HG03571 (cell line): ENCODE measurements around the gene NDUFV3.
"Not testable (repeated sequence)": the region's sequence is repeated elsewhere in the genome, so short reads cannot be mapped to it uniquely, and the experiment has no call there.

Source experiments
- ATAC-seq: cut with Tn5 transposase; IDR thresholded peaks from one replicate; pipeline ENCODE4 v1.9.1; 2021; ENCODE audit not compliant: unreplicated experiment

Gene NDUFV3

DNA sequence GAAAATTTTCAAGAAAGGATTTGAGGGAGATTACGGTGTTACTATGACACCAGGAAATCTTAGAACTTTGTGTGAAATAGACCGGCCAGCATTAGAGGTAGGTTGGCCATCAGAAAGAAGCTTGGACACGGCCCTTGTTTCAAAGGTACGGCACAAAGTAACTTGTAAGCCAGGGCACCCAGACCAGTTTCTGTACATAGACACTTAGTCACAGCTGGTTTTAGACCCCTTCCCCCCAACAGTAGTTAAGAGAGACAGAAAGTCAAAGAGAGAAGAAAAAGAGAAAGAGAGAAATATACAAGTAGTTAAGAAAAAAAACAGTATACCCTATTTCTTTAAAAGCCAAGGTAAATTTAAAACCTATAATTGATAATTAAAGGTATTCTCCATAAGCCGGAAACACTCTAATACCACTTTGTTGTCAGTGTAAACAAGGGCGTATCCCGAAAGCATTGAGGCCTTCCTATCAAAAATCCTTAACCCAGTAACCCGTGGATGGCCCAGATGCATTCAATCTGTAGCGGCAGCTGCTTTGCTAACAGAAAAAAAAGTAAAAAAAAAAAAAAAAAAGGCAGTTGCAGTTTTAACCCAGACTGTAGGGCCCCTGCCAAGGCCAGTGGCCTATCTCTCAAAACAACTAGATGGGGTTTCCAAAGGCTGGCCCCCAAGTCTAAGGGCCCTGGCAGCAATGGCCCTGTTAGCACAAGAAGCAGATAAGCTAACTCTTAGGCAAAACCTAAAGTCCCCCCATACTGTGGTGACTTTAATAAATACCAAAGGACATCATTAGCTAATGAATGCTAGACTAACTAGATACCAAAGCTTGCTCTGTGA is 40.2 kb downstream of the NDUFV3 start:
- ATAC-seq, result not testable (repeated sequence)

DNA sequence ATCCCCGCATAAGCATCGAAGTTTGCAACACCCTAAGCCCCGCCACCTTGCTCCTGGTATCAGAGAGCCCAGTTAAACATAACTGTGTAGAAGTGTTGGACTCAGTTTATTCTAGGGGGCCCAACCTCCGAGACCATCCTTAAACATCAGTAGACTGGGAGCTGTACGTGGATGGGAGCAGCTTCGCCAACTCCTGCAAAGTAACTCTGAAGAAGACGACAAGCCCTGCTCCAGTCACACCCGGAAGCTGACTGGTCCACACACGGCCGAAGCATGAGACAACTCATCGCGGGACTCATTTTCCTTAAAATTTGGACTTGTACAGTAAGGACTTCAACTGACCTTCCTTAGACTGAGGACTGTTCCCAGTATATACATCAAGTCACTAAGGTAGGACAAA is 40.9 kb downstream of the NDUFV3 start:
- not testable (repeated sequence) for ATAC-seq

DNA sequence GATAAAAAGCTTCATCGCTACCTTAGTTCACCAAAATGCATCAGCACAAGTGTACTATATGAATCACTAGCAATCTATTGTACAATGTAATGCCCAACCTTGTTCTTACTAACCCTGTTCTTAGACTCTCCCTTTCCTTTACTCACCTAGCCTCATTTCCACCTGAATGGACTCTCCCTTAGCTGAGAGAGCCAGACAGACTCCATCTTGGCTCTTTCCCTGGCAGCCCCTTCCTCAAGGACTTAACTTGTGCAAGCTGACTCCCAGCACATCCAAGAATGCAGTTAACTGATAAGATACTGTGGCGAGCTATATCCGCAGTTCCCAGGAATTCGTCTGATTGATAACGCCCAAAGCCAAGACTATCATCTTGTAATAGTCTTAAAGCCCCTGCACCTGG is 43.3 kb downstream of the NDUFV3 start:
- not testable (repeated sequence) for ATAC-seq

DNA sequence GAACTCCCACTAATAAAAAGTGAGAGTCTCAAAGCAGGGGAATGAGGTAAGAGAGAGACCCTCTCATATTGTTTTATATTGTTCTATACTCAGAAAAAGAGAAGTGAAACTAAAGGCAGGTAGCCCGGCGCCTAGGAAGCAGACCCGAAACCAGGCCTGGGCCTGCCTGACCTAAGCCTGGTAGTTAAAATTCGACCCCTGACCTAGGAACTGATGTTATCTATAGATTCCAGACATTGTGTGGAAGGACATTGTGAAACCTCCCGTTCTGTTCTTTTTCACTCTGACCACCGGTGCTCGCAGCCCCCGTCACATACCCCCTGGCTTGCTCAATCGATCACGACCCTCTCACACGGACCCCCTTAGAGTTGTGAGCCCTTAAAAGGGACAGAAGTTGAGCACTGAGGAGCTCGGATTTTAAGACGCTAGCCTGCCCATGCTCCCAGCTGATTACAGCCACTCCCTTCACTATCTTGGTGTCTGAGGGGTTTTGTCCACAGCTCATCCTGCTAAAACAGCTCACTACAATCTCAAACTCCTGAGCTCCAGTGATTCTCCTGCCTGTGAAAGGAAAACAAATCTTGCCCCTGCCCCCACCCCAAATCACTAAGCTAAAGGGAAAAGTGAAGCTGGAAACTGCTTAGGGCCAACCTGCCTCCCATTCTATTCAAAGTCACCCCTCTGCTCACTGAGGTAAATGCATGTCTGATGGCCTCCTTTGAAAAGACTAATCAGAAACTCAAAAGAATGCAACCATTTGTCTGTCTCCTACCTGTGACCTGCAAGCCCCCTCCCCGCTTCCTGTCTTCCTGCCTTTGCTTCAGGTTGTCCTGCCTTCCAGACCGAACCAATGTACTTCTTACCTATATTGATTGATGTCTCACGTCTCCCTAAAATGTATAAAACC is 44.2 kb downstream of the NDUFV3 start:
- not testable (repeated sequence) for ATAC-seq

DNA sequence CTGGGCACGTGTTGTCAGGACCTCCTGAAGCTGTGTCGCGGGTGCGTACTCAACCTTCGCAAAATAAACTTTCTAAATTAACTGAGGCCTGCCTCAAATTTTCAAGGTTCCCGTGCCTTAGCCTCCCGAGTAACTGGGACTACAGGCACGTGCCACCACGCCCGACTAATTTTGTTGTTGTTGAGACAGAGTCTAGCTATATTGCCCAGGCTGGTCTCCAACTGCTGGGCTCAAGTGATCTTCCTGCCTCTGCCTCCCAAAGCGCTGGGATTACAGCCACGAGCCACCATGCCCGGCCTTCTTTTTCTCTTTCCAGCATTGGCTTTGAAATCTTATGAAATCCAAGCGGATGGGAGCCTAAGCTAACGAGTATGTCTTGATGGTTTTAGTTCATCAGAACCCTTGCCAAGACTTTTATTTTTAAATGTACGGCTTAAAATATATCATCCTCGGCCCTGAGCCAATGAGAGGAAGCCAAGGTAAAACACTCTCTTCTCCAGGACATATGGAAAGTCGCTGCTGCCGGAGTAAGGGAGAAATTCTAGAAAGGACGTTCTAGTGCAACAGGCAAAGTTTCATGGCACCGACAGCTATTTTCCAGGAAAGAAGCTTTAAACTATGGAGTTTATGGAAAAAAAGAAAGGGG is 45.0 kb downstream of the NDUFV3 start:
- no peak for ATAC-seq

DNA sequence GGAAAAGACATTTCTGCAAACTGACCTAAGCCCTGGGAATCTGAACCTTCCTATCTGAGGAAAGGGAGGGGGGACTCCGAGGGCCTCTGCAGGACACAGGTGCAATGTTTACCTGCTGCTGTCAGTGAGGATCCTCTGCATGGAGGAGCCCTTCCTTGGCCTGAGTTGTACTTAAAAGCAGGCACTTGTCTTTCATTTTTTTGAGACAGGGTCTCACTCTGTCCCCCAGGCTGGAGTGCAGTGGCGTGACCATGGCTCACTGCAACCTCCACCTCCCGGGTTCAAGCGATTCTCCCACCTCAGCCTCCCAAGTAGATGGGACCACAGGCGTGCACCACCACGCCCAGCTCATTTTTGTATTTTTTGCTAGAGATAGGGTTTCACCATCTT is 45.5 kb downstream of the NDUFV3 start:
- not testable (repeated sequence) for ATAC-seq

DNA sequence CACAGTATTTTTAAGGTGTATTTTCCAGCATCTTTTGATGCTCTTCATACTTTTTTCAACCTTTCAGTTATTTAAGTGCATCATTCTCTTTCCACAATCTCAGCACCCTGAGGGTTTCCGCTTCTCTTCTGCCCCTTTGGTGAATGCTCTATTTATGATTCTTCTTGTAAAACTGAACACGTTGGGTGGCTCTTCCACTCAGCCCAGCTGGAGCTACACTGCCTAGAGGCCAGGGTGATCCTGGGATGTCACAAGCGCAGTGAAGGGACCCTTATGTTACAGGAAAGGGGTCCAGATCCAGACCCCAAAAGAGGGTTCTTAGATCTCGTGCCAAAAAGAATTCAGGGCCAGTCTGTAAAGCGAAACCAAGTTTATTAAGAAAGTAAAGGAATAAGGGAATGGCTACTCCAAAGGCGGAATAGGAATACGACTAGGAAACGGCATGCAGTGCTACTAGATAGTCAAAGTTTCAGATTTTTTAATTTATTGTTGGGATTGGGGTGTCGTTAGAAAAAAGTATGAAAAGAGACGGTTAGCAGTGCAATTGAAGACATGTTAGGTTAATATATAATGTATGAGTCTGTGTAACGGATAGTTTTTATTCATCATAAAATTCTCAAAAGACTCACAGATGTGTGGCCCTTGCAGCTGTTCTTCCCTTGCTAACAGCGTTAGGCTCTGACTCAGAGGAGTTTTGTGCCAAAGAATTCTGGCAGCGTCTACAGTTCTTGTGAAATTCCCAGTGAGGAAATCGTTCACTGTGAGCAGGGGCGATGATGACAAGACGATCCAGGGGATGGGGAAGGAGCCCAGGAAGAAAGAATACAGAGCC is 46.7 kb downstream of the NDUFV3 start:
- ATAC-seq, result no peak

DNA sequence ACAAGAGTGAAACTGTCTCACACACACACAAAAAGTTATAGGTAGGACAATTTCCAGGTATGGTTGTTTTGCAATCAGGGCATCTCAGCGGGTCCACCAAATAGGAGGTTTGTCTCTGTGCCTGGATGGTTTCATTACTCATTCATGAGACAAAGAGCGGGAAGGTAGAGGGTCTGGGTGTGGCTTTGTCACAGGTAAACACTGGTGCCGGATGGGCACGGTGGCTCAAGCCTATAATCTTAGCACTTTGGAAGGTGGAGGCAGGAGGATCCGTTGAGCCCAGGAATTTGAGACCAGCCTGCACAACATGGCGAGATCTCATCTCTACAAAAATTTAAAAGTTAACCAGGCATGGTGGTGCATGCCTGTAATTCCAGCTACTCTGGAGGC is 48.6 kb downstream of the NDUFV3 start:
- no peak for ATAC-seq

DNA sequence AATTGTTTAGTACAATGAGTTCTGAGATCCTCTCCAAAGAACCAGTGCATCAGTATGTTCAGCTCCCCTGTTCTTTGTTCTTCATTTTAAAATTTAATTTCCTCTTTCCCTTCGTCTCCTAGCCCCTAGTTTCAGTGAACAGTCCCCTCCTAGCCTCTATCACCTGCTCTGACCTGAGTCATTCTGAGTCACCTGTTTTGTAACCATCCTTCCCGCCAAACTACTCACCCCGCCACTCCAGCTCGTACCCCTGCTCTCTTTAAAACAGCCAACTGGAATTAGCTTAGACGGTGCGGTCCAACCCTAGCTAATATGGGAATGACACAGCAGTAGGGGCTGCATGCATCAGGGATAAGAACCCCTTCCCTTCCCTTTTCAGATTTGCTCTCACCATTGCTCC is 49.1 kb downstream of the NDUFV3 start:
- ATAC-seq, result no peak

DNA sequence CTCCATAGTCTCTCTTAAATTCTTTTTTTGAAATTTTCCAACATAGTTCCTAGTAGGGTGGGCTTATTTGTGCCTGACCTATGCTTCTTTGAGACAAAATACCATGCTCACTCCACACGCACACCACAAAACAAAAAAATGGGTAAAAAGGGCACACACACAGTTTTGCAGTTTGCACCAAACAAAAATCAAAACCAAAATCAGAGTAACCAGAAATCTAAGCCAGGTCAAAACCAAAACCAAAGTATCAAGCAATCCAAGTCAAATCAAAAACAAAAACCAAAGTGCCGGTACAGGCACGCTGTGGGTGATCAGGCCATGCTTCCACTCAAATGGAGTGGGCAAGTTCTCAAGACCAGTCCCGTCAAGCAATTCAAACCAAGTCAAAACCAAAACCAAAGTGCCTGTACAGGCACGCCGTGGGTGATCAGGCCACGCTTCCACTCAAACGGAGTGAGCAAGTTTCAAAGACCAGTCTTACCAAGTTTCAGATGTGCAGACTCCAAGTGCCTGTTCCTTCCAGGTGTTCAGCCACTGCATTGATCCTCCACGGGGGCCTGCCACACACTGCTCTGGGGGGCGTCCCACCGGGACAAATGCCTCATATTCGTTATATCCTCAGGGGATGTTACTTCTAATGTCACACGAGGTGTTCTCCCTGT is 56.1 kb downstream of the NDUFV3 start:
- ATAC-seq, result not testable (repeated sequence)

DNA sequence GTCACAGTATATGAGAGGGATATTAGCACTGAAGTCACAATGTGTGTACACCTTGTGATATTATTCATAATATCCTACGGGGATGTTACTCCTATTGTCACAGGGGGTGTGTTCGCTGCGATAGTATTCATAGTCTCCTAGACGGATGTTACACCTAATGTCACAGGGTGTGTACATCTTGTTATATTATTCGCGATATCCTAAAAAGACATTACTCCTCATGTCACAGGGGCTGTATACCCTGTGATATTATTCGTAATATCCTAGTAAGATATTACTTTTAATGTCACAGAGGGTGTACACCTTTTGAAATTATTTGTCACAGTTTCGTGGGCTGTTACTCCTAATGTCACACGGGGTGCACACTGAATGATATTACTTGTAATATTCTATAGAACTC is 58.1 kb downstream of the NDUFV3 start:
- ATAC-seq, result not testable (repeated sequence)

DNA sequence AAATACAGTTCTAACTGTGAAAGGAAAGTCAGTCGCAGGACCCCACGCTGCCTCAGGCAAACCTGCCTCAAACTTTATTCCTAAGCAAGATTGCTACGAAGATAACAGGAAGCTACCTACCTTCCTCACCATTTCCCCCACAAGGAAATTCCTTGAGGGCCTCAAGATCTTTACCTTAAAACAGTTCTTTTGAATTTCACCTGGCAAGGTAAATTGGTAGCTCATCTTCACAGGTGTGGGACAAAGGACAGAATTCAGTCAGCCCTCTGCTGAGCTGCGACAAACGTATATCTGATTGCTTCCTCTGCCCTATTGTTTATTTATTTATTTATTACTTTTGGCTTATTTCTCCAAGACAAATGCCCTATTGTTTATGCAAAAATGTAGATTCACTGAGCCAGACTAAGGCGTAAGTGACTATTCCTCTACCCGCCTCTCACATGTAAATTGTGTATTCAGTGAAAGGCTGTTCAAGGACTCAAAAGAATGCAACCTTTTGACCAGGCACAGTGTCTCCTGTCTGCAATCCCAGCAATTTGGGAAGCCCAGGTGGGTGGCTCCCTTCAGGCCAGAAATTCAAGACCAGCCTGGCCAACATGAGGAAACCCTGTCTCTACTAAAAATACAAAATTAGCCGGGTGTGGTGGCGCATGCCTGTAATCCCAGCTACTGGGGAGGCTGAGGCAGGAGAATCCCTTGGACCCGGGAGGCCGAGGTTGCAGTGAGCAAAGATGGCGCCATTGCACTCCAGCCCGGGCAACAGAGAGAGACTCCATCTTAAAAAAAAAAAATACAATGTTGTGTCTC is 63.9 kb downstream of the NDUFV3 start:
- peak; percentile 71 for ATAC-seq

DNA sequence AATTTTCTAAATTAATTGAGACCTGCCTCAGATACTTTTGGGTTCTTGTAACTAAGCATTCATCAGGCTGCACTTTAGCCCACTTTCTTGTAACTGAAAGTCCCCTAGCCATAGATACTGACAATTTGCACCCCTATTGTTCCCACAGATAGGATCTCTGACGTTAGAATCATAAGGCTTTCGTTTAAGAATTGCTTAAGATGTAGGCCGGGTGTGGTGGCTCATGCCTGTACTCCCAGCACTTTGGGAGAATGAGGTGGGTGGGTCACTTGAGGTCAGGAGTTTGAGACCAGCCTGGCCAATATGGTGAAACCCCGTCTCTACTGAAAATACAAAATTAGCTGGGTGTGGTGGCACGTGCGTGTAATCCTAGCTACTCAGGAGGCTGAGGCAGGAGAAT is 65.0 kb downstream of the NDUFV3 start:
- ATAC-seq, result not testable (repeated sequence)

DNA sequence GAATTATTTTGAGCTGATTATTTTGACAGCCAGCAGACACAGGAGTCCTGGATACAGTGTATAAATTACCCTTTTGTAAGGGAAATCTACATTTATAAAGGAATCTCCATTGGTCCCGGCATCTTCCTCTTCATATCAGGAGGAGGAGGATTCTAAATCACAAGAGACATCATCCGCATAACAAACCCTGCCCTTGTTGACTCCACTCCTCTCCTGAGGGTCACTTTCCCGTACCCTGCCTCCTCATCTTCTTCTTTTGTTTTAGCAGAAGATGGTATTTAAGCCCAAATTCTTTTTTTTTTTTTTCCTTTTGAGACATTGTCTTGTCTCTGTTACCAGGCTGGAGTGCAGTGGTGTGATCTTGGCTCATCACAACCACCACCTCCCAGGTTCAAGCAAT is 66.6 kb downstream of the NDUFV3 start:
- ATAC-seq, result no peak

DNA sequence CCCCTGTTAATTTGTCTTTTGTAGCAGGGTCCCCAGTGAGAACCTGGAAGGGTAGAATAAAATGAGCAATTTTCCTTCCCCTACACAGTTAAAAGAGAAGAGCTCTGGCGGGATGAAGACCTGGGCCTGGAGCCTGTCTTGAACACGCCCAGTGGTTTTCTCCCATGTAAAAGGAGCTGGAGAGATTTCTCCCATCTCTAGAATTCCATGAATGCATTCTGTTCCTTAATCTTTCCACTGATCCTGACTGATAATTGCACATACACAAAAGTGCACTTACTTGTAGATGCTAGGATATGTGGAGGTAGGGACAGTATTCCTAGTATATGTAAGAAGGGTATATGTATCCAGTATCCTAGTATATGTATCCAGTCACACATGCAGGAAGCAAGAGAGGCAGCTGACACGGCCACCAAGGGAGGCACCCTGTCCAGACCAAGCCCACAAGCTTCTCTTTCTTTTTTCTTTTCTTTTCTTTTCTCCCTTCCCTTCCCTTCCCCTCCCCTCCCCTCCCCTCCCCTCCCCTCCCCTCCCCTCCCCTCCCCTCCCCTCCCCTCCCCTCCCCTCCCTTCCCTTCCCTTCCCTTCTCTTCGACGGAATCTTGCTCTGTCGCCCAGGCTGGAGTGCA is 69.4 kb downstream of the NDUFV3 start:
- no peak for ATAC-seq
